Stimulated activated CD4-positive, alpha-beta T cell treated with anti-CD3 and anti-CD28 coated beads, Interleukin-4, amount 100 ng/mL, for 4 hours (primary cell): ENCODE data around the gene HDAC6.
A peak's percentile ranks its signal among the peaks of the same experiment; 100 is the strongest.

ENCODE experiments used
- DNase-seq, 2 experiments: peaks; one replicate each; pipeline ENCODE4 v3.0.0-alpha.2; 2020

Gene HDAC6

GRCh38 chrX:48801280-48802088 lies at the start of gene HDAC6:
Gene HDAC6 (plus strand): TSS chrX:48802067. CDS start chrX:48802693, 626 bp downstream.
- DNase-seq: peak; percentile 86 to 97

GRCh38 chrX:48752498-48752897 lies 49.4 kb upstream of the HDAC6 start:
- no peak for DNase-seq

- no peak for DNase-seq
Measured at GRCh38 chrX:48753708-48754228, 48.1 kb upstream of the HDAC6 start.

GRCh38 chrX:48754238-48754637 lies 47.6 kb upstream of the HDAC6 start:
- DNase-seq: no peak

- DNase-seq: no peak
Measured at GRCh38 chrX:48761674-48762471, 40.0 kb upstream of the HDAC6 start, which contains the start of gene GLOD5. Gene GLOD5 (plus strand): TSS chrX:48761747. CDS start chrX:48761791, 44 bp downstream.

- DNase-seq: no peak
Measured at GRCh38 chrX:48769230-48769629, 32.6 kb upstream of the HDAC6 start.

GRCh38 chrX:48770296-48770695 lies 31.6 kb upstream of the HDAC6 start:
- DNase-seq: no peak

- DNase-seq: no peak
Measured at GRCh38 chrX:48772602-48773001, 29.3 kb upstream of the HDAC6 start.

GRCh38 chrX:48776818-48777439 lies 24.9 kb upstream of the HDAC6 start:
- no peak for DNase-seq

- DNase-seq: no peak
Measured at GRCh38 chrX:48779399-48779798, 22.5 kb upstream of the HDAC6 start.

GRCh38 chrX:48781705-48782104 lies 20.2 kb upstream of the HDAC6 start:
- no peak for DNase-seq

GRCh38 chrX:48782216-48782615 lies 19.7 kb upstream of the HDAC6 start:
- DNase-seq: no peak

- no peak for DNase-seq
Measured at GRCh38 chrX:48782795-48783194, 19.1 kb upstream of the HDAC6 start.

- no peak for DNase-seq
Measured at GRCh38 chrX:48784726-48785125, 17.1 kb upstream of the HDAC6 start.

GRCh38 chrX:48785186-48785539 lies 16.7 kb upstream of the HDAC6 start:
- DNase-seq: no peak

GRCh38 chrX:48785540-48786214 lies 16.2 kb upstream of the HDAC6 start:
- no peak for DNase-seq

- DNase-seq: no peak
Measured at GRCh38 chrX:48786341-48786800, 15.5 kb upstream of the HDAC6 start, which contains the start of gene GATA1. Gene GATA1 (plus strand): TSS chrX:48786590. CDS start chrX:48791110, 4,520 bp downstream.

GRCh38 chrX:48786825-48787504 lies 14.9 kb upstream of the HDAC6 start:
- no peak for DNase-seq

GRCh38 chrX:48787505-48788443 lies 14.1 kb upstream of the HDAC6 start:
- DNase-seq: no peak

GRCh38 chrX:48789366-48790220 lies 12.3 kb upstream of the HDAC6 start:
- no peak for DNase-seq
